SK-N-SH treated with all-trans-retinoic acid at 6 μM for 48 hours (cell line): ENCODE data around the gene BTN2A1.

Experiments used
- ATAC-seq: fragments of 200-7000 bp; cut with Tn5 transposase; 3 replicates; pipeline ENCODE4 v1.9.1; 2020; ENCODE audit warnings: mild to moderate bottlenecking, moderate library complexity
- BACH2 ChIP-seq: fragments of 250-450 bp; sonication (Bioruptor Pico); IDR thresholded peaks from 2 replicates; pipeline ENCODE4 v1.9.0; 2021; ENCODE audit warnings: mild to moderate bottlenecking, borderline replicate concordance
- CSDC2 ChIP-seq: fragments of 250-450 bp; sonication (Bioruptor Pico); IDR thresholded peaks from 2 replicates; pipeline ENCODE4 v1.5.0; 2020; ENCODE audit warnings: mild to moderate bottlenecking, moderate library complexity
- ESRRG ChIP-seq: fragments of 250-450 bp; sonication (Bioruptor Pico); IDR thresholded peaks from 2 replicates; pipeline ENCODE4 v1.6.1; 2021; ENCODE audit warnings: mild to moderate bottlenecking
- GLIS3 ChIP-seq: fragments of 250-450 bp; sonication (Bioruptor Pico); IDR thresholded peaks from 2 replicates; pipeline ENCODE4 v1.5.0; 2020; ENCODE audit warnings: mild to moderate bottlenecking, moderate library complexity
- ISL1 ChIP-seq: fragments of 250-450 bp; sonication (Bioruptor Pico); IDR thresholded peaks from 2 replicates; pipeline ENCODE4 v2.1.2; 2022; ENCODE audit warnings: mild to moderate bottlenecking, moderate library complexity
- OSR1 ChIP-seq: fragments of 250-450 bp; sonication (Bioruptor Pico); IDR thresholded peaks from 2 replicates; pipeline ENCODE4 v1.8.0; 2022; ENCODE audit warnings: moderate library complexity, mild to moderate bottlenecking, inconsistent platforms
- RARB ChIP-seq: fragments of 250-450 bp; sonication (Bioruptor Pico); IDR thresholded peaks from 2 replicates; pipeline ENCODE4 v1.8.0; 2021; ENCODE audit warnings: mild to moderate bottlenecking, moderate library complexity
- SNAI2 ChIP-seq: fragments of 250-450 bp; sonication (Bioruptor Pico); IDR thresholded peaks from 2 replicates; pipeline ENCODE4 v1.5.0; 2020; ENCODE audit warnings: mild to moderate bottlenecking, moderate library complexity
- TCF4 ChIP-seq: fragments of 250-450 bp; sonication (Bioruptor Pico); IDR thresholded peaks from 2 replicates; pipeline ENCODE4 v1.8.0; 2021; ENCODE audit warnings: mild to moderate bottlenecking, moderate library complexity, borderline replicate concordance
- TOX ChIP-seq: fragments of 250-450 bp; sonication (Bioruptor Pico); IDR thresholded peaks from 2 replicates; pipeline ENCODE4 v1.8.0; 2021; ENCODE audit warnings: mild to moderate bottlenecking, moderate library complexity, borderline replicate concordance
- ZC3H10 ChIP-seq: fragments of 250-450 bp; sonication (Bioruptor Pico); IDR thresholded peaks from 2 replicates; pipeline ENCODE4 v1.5.1; 2021; ENCODE audit warnings: mild to moderate bottlenecking, moderate library complexity
- ZFP3 ChIP-seq: fragments of 250-450 bp; sonication (Bioruptor Pico); IDR thresholded peaks from 2 replicates; pipeline ENCODE4 v1.5.0; 2020; ENCODE audit warnings: mild to moderate bottlenecking, moderate library complexity
- ZFP30 ChIP-seq: fragments of 450-650 bp; formaldehyde crosslinking; IDR thresholded peaks from 2 replicates; pipeline ENCODE4 v1.5.0; 2022; ENCODE audit warnings: mild to moderate bottlenecking, moderate library complexity
- ZNF70 ChIP-seq: fragments of 450-650 bp; formaldehyde crosslinking; IDR thresholded peaks from 2 replicates; pipeline ENCODE4 v1.5.0; 2020; ENCODE audit warnings: mild to moderate bottlenecking, moderate library complexity
- TF ChIP-seq, protein P1 (sequence below): fragments of 250-450 bp; sonication (Bioruptor Pico); IDR thresholded peaks from 2 replicates; pipeline ENCODE4 v1.5.1; 2021; ENCODE audit warnings: mild to moderate bottlenecking, moderate library complexity
- TF ChIP-seq, protein P2 (sequence below): fragments of 250-450 bp; sonication (Bioruptor Pico); IDR thresholded peaks from 2 replicates; pipeline ENCODE4 v1.5.1; 2020; ENCODE audit warnings: low read depth, mild to moderate bottlenecking, moderate library complexity
- TF ChIP-seq, protein P3 (sequence below): fragments of 250-450 bp; sonication (Bioruptor Pico); IDR thresholded peaks from 2 replicates; pipeline ENCODE4 v1.5.0; 2020; ENCODE audit warnings: mild to moderate bottlenecking, moderate library complexity
- TF ChIP-seq, protein P4 (sequence below): fragments of 250-450 bp; sonication (Bioruptor Pico); IDR thresholded peaks from 2 replicates; pipeline ENCODE4 v1.8.0; 2020; ENCODE audit warnings: mild to moderate bottlenecking, moderate library complexity, borderline replicate concordance

The BTN2A1 gene

DNA sequence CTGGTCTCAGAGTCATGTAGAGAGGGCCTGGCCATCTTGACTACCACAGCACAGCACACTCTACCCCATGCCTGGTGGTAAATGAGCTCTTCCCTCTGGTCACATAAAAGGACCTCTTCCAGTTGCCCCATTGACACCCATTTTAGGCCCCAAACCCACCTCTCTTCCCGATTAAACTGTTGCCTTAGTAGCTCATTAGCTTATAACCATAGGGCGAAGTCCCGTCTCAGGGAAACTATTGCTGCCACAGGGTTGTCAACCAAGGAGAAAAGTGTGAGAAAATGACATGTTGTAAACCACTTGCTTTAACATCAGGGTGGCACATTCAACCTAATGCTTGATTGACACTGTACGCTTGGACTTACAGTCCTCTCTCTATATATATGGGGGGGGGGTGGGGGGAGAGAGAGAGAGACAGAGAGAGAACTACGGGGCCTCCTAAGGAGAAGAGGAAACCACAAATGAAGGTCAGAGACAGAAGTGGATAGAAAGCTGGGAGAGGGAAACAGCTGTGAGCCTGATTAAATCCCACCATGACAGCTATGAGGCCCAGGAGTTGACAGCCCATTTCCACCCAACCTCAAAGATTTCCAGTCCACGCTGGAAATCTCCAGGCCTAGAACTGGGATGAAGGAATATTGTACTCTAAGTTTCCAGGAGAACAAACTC is 27.5 kb downstream of the BTN2A1 start:
- ATAC-seq: no peak
- no peak for TF ChIP-seq GLIS3 (CRISPR knock-in tag)
- TF ChIP-seq CSDC2 (CRISPR knock-in tag): no peak
- TF ChIP-seq TCF4 (CRISPR knock-in tag): no peak
- no peak for TF ChIP-seq ZFP30 (CRISPR knock-in tag)
- no peak for TF ChIP-seq ESRRG
- TF ChIP-seq SNAI2 (CRISPR knock-in tag): no peak
- TF ChIP-seq, protein P1, sequence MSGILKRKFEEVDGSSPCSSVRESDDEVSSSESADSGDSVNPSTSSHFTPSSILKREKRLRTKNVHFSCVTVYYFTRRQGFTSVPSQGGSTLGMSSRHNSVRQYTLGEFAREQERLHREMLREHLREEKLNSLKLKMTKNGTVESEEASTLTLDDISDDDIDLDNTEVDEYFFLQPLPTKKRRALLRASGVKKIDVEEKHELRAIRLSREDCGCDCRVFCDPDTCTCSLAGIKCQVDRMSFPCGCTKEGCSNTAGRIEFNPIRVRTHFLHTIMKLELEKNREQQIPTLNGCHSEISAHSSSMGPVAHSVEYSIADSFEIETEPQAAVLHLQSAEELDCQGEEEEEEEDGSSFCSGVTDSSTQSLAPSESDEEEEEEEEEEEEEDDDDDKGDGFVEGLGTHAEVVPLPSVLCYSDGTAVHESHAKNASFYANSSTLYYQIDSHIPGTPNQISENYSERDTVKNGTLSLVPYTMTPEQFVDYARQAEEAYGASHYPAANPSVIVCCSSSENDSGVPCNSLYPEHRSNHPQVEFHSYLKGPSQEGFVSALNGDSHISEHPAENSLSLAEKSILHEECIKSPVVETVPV: no peak
- no peak for TF ChIP-seq ZNF70 (CRISPR knock-in tag)

DNA sequence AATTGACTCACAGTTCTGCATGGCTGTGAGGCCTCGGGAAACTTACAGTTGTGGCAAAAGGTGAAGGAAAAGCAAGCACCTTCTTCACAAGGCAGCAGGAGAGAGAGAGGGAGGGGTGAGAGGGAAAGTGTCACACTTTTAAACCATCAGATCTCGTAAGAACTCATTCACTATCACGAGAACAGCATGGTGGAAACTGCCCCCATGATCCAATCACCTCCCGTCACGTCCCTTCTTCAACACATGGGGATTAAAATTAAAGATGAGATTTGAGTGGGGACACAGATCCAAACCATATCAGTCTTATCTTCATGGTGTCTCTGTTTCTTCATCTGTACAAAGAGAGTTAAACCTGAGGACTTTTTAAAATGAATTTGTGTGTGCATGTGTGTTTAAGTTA is 28.6 kb downstream of the BTN2A1 start:
- TF ChIP-seq TOX (CRISPR knock-in tag) (no peak), ZC3H10 (CRISPR knock-in tag) (no peak), ESRRG (no peak), CSDC2 (CRISPR knock-in tag) (no peak), ZNF70 (CRISPR knock-in tag) (no peak), BACH2 (no peak), OSR1 (CRISPR knock-in tag) (no peak), GLIS3 (CRISPR knock-in tag) (no peak), ZFP3 (CRISPR knock-in tag) (no peak), RARB (no peak), ISL1 (CRISPR knock-in tag) (no peak)
- TF ChIP-seq, protein P1: no peak
- TF ChIP-seq, protein P2, sequence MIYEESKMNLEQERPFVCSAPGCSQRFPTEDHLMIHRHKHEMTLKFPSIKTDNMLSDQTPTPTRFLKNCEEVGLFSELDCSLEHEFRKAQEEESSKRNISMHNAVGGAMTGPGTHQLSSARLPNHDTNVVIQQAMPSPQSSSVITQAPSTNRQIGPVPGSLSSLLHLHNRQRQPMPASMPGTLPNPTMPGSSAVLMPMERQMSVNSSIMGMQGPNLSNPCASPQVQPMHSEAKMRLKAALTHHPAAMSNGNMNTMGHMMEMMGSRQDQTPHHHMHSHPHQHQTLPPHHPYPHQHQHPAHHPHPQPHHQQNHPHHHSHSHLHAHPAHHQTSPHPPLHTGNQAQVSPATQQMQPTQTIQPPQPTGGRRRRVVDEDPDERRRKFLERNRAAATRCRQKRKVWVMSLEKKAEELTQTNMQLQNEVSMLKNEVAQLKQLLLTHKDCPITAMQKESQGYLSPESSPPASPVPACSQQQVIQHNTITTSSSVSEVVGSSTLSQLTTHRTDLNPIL (CRISPR knock-in tag): no peak
- TF ChIP-seq, protein P3, sequence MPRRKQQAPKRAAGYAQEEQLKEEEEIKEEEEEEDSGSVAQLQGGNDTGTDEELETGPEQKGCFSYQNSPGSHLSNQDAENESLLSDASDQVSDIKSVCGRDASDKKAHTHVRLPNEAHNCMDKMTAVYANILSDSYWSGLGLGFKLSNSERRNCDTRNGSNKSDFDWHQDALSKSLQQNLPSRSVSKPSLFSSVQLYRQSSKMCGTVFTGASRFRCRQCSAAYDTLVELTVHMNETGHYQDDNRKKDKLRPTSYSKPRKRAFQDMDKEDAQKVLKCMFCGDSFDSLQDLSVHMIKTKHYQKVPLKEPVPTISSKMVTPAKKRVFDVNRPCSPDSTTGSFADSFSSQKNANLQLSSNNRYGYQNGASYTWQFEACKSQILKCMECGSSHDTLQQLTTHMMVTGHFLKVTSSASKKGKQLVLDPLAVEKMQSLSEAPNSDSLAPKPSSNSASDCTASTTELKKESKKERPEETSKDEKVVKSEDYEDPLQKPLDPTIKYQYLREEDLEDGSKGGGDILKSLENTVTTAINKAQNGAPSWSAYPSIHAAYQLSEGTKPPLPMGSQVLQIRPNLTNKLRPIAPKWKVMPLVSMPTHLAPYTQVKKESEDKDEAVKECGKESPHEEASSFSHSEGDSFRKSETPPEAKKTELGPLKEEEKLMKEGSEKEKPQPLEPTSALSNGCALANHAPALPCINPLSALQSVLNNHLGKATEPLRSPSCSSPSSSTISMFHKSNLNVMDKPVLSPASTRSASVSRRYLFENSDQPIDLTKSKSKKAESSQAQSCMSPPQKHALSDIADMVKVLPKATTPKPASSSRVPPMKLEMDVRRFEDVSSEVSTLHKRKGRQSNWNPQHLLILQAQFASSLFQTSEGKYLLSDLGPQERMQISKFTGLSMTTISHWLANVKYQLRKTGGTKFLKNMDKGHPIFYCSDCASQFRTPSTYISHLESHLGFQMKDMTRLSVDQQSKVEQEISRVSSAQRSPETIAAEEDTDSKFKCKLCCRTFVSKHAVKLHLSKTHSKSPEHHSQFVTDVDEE (CRISPR knock-in tag): no peak
- ATAC-seq: no peak

DNA sequence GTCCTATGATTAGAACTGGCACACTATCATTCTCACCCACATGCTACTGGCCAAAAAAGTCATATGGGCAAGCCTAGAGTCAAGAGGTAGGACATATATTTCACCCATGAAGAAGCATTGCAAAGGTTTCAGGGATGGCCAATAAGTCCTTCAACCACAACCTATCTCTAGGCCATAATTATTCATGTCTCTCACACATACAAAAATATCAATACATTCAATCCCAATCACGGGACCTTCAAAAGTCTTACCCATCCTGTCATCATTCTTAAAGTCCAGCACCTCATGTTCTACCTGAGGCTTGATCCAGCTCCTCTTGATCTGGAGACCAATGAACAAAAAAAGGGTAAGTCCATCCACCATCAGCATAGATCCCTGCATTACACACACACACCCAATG is 29.7 kb downstream of the BTN2A1 start:
- ATAC-seq: no peak
- TF ChIP-seq BACH2: no peak
- no peak for TF ChIP-seq CSDC2 (CRISPR knock-in tag)
- no peak for TF ChIP-seq ESRRG
- TF ChIP-seq GLIS3 (CRISPR knock-in tag): no peak
- no peak for TF ChIP-seq ISL1 (CRISPR knock-in tag)

DNA sequence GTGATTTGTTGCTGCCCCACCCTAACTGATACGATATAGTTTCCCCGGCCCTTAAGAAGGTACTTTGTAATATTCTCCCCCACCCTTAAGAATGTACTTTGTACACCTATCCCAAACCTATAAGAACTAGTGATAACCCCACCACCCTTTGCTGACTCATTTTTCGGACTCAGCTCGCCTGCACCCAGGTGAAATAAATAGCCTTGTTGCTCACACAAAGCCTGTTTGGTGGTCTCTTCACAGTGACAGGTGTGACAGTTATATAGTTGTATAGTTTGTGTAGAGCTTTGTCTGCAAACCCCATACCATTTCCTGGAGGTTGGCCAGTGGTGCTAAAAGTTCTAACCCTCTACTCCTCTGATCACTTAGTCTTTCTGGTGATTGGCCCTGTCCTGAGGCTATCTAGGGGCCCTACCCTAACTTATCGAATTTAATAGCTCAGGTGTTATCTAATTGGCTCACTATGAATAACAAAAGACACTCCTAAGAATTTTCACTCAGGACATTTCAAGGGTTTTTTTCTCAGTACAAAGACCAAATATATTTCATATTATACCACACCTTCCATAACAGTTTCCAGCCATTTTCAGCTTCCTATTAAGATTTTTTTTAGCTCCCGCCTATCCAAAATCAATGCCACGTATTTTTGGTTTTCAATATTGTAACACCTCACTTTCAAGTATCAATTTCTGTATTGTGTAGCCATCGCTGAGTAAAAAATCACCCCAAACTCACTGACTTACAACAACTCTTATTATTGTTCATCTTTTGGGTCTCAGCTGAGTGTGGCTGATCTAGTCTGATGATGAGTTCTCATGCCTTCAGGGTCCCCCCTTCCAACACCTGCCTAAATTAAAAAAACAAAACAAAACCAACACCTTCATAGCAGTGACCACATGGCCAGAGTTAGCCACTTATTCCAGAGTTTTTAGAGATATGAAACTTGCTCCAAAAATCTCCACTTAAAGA is 32.5 kb downstream of the BTN2A1 start:
- no peak for ATAC-seq
- TF ChIP-seq ZFP3 (CRISPR knock-in tag) (no peak), RARB (no peak), SNAI2 (CRISPR knock-in tag) (no peak), TOX (CRISPR knock-in tag) (no peak), ZNF70 (CRISPR knock-in tag) (no peak), BACH2 (no peak), TCF4 (CRISPR knock-in tag) (no peak), ISL1 (CRISPR knock-in tag) (no peak), ZFP30 (CRISPR knock-in tag) (no peak), CSDC2 (CRISPR knock-in tag) (no peak)
- TF ChIP-seq, protein P2 (CRISPR knock-in tag): no peak
- TF ChIP-seq, protein P3 (CRISPR knock-in tag): no peak
- TF ChIP-seq, protein P4, sequence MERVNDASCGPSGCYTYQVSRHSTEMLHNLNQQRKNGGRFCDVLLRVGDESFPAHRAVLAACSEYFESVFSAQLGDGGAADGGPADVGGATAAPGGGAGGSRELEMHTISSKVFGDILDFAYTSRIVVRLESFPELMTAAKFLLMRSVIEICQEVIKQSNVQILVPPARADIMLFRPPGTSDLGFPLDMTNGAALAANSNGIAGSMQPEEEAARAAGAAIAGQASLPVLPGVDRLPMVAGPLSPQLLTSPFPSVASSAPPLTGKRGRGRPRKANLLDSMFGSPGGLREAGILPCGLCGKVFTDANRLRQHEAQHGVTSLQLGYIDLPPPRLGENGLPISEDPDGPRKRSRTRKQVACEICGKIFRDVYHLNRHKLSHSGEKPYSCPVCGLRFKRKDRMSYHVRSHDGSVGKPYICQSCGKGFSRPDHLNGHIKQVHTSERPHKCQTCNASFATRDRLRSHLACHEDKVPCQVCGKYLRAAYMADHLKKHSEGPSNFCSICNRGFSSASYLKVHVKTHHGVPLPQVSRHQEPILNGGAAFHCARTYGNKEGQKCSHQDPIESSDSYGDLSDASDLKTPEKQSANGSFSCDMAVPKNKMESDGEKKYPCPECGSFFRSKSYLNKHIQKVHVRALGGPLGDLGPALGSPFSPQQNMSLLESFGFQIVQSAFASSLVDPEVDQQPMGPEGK: no peak
